ENCODE data around the gene GRID2IP. TPM values are rescaled to one million over a fixed set of nuclear protein-coding genes. Genes with fewer than 3 reads are reported as not detected.
A peak's percentile ranks its signal among the peaks of the same experiment; 100 is the strongest.

The GRID2IP gene
- total and polyA plus RNA-seq, 2 of the 13 experiments (the other 11 are each of a cell fraction or from before 2014, with no cell fraction given) = 0.03 TPM; not detected in 1

GRCh38 chr7:6578114-6579084 lies 27.1 kb upstream of the GRID2IP start (continued):
- TF ChIP-seq CREB1 (IDR thresholded peaks at IDR 0.05) = peak; percentile 47; the same call in 1 of the 2 replicates
- peak; percentile 71 for TF ChIP-seq CREB1 (CRISPR knock-in tag; IDR thresholded peaks at IDR 0.05)
- no peak; the same call in 1 of the 2 replicates for TF ChIP-seq SMC3 (IDR thresholded peaks at IDR 0.05; ENCODE audit: low read length)
- TF ChIP-seq ZNF839 (CRISPR knock-in tag; IDR thresholded peaks at IDR 0.05; ENCODE audit: borderline replicate concordance) = no peak
- TF ChIP-seq POGK (CRISPR knock-in tag; conservative IDR thresholded peaks at IDR 0.05) = no peak
- TF ChIP-seq SNAPC5 (CRISPR knock-in tag; IDR thresholded peaks at IDR 0.05; ENCODE audit: borderline replicate concordance) = no peak
- no peak; the same call in 1 of the 2 replicates for TF ChIP-seq ZNF142 (CRISPR knock-in tag; IDR thresholded peaks at IDR 0.05)
- TF ChIP-seq ZNF34 (CRISPR knock-in tag; IDR thresholded peaks at IDR 0.05; ENCODE audit: borderline replicate concordance) = peak; percentile 56; the same call in 1 of the 2 replicates
- TF ChIP-seq JUND (CRISPR knock-in tag; IDR thresholded peaks at IDR 0.05) = no peak
- peak; percentile 34; the same call in 1 of the 2 replicates for TF ChIP-seq ZNF547 (CRISPR knock-in tag; IDR thresholded peaks at IDR 0.05)
- peak; percentile 80 for TF ChIP-seq SP5 (CRISPR knock-in tag; IDR thresholded peaks at IDR 0.05; ENCODE audit: borderline replicate concordance, low read depth)
- peak; percentile 44; the same call in 1 of the 2 replicates for TF ChIP-seq CBX5 (CRISPR knock-in tag; IDR thresholded peaks at IDR 0.05; ENCODE audit: borderline replicate concordance)
- TF ChIP-seq ZFP37 (CRISPR knock-in tag; IDR thresholded peaks at IDR 0.05; ENCODE audit: borderline replicate concordance) = no peak
- no peak for TF ChIP-seq ETV6 (CRISPR knock-in tag; conservative IDR thresholded peaks at IDR 0.05)
- peak; percentile 69 for TF ChIP-seq FOXP1 (IDR thresholded peaks at IDR 0.05)
- TF ChIP-seq FOXP1 (CRISPR knock-in tag; IDR thresholded peaks at IDR 0.05) = peak; percentile 82
- peak; percentile 51; the same call in 1 of the 2 replicates for TF ChIP-seq TBX3 (IDR thresholded peaks at IDR 0.05; ENCODE audit: borderline replicate concordance)
- TF ChIP-seq CBFB (CRISPR knock-in tag; IDR thresholded peaks at IDR 0.05) = 0 out of 2 replicates have a peak, but pooled peaks have one; percentile 58
- TF ChIP-seq ZNF577 (CRISPR knock-in tag; IDR thresholded peaks at IDR 0.05; ENCODE audit: borderline replicate concordance, low read depth) = no peak
- 0 out of 2 replicates have a peak, but pooled peaks have one; percentile 10 for TF ChIP-seq ZNF563 (CRISPR knock-in tag; IDR thresholded peaks at IDR 0.05)
- peak; percentile 64; the same call in 1 of the 2 replicates for TF ChIP-seq SIX4 (CRISPR knock-in tag; IDR thresholded peaks at IDR 0.05)
- TF ChIP-seq ZNF557 (CRISPR knock-in tag; IDR thresholded peaks at IDR 0.05) = no peak
- peak; percentile 95 for TF ChIP-seq MED1 (CRISPR knock-in tag; IDR thresholded peaks at IDR 0.05)
